Activated naive CD4-positive, alpha-beta T cell treated with Interleukin-2 at 50 U/mL for 16 hours (primary cell): ENCODE results near the gene RFC1.
"Not testable (repeated sequence)": the region's sequence is repeated elsewhere in the genome, so short reads cannot be mapped to it uniquely, and the experiment has no call there.

Source experiments
- DNase-seq: peaks from one replicate; pipeline ENCODE4 v3.0.0-alpha.2; 2020

The RFC1 gene, protein sequence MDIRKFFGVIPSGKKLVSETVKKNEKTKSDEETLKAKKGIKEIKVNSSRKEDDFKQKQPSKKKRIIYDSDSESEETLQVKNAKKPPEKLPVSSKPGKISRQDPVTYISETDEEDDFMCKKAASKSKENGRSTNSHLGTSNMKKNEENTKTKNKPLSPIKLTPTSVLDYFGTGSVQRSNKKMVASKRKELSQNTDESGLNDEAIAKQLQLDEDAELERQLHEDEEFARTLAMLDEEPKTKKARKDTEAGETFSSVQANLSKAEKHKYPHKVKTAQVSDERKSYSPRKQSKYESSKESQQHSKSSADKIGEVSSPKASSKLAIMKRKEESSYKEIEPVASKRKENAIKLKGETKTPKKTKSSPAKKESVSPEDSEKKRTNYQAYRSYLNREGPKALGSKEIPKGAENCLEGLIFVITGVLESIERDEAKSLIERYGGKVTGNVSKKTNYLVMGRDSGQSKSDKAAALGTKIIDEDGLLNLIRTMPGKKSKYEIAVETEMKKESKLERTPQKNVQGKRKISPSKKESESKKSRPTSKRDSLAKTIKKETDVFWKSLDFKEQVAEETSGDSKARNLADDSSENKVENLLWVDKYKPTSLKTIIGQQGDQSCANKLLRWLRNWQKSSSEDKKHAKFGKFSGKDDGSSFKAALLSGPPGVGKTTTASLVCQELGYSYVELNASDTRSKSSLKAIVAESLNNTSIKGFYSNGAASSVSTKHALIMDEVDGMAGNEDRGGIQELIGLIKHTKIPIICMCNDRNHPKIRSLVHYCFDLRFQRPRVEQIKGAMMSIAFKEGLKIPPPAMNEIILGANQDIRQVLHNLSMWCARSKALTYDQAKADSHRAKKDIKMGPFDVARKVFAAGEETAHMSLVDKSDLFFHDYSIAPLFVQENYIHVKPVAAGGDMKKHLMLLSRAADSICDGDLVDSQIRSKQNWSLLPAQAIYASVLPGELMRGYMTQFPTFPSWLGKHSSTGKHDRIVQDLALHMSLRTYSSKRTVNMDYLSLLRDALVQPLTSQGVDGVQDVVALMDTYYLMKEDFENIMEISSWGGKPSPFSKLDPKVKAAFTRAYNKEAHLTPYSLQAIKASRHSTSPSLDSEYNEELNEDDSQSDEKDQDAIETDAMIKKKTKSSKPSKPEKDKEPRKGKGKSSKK

GRCh38 chr4:39365830-39366771 lies at the start of gene RFC1:
Gene RFC1, minus strand, starts transcription at chr4:39366362. Its CDS starts 121 bp downstream, at chr4:39366241.
- DNase-seq: peak; percentile 93

- no peak for DNase-seq
Observed at GRCh38 chr4:39415678-39416283, 49.6 kb upstream of the RFC1 start.

- DNase-seq: not testable (repeated sequence)
Observed at GRCh38 chr4:39411561-39411960, 45.4 kb upstream of the RFC1 start.

DNA sequence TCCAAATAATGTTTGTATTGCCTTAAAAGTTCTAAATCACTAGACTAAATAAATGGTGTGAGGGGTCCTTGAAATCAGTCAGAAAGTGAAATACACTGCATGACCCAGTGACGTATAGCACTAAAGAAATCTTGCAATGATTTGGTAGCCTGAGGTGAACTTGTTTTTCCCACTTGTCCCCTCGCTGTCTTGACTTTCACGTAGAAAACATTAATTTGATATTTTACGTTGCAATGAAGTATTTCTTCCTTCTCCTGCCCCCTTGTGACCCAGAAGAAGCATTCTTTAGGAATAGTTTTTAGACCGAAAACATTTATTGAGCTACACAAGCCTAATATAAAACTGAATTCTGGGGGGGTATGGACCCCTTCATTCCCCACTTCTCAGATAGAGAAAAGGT lies 44.3 kb upstream of the RFC1 start:
- DNase-seq: no peak

DNA sequence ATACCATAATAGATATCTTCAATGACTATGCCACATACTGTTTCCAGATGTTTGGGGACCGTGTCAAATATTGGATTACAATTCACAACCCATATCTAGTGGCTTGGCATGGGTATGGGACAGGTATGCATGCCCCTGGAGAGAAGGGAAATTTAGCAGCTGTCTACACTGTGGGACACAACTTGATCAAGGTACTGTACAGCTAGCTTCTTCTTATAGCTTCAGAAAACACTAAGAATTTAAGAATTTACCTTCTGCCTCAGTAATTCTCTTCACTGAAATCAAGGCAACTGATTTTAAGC lies 41.4 kb upstream of the RFC1 start:
- DNase-seq: no peak

GRCh38 chr4:39406763-39407583 lies 40.8 kb upstream of the RFC1 start, which contains the start of gene KLB:
Gene KLB, plus strand, starts transcription at chr4:39406930. Its CDS starts 20 bp downstream, at chr4:39406950.
- no peak for DNase-seq

GRCh38 chr4:39401640-39402039 lies 35.5 kb upstream of the RFC1 start:
- DNase-seq: not testable (repeated sequence)

DNA sequence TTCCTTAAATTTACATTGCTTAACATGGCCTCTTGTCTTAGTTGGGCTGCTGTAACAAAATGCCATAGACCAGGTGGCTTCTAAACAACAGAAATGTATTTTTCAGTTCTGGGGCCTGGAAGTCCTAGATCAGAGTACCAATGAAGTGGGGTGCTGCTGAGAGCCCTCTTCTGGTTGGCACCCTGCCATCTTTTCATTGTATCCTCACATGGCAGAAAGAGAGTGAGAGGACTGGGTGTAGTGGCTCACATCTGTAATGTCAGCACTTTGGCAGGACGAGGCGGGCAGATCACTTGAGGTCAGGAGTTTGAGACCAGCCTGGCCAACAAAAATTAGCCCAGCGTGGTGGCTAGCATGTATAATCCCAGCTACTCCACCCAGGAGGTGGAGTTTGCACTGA lies 28.5 kb upstream of the RFC1 start:
- DNase-seq: no peak

GRCh38 chr4:39390603-39391002 lies 24.4 kb upstream of the RFC1 start:
- no peak for DNase-seq

GRCh38 chr4:39384563-39384962 lies 18.4 kb upstream of the RFC1 start:
- no peak for DNase-seq

GRCh38 chr4:39383690-39384089 lies 17.5 kb upstream of the RFC1 start:
- no peak for DNase-seq

GRCh38 chr4:39375478-39375877 lies 9.3 kb upstream of the RFC1 start:
- no peak for DNase-seq

DNA sequence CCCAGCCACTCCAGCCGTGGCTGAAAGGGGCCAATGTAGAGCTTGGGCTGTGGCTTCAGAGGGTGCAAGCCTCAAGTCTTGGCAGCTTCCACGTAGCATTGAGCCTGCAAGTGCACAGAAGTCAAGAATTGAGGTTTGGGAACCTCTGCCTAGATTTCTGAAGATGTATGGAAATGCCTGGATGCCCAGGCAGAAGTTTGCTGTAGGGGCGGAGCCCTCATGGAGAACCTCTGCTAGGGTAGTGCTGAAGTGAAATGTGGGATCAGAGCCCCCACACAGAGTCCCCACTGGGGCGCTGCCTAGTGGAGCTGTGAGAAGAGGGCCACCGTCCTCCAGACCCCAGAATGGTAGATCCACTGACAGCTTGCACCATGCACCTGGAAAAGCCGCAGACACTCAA lies 5.0 kb upstream of the RFC1 start:
- not testable (repeated sequence) for DNase-seq

DNA sequence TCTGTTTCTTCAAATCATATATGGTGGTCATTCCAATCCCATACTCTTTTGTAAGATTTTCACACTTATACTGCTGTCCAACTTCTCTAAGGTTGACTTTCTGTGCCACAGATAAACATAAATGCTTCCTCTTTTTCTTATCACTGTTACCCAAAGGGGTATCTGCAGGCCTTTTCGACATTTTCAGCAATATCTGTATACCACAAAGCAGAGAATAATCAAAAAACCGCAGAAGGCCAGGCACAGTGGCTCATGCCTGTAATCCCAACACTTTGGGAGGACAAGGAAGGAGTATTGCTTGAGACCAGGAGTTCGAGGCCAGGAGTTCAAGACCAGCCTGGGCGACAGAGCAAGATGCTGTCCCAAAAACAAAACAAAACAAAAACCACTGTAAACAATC lies 3.1 kb upstream of the RFC1 start:
- DNase-seq: no peak

DNA sequence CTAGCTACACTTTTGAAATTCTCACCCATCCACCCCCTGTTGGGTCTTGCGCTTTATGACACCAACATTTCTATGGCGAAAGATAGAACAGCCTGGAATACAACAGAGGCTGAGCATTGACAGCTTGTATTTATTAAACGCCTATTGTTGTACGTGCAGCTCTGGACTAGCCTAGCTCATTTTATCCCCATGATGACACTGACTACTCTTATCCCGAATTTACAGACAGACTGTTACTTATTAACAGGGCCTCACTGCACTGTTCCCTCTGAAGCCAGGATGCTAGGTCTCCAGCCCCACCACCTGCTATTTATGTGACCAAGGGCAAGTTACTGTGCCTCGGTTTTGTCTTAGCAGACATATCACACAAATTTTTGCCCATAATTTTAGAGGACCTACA lies 1.0 kb upstream of the RFC1 start:
- no peak for DNase-seq

DNA sequence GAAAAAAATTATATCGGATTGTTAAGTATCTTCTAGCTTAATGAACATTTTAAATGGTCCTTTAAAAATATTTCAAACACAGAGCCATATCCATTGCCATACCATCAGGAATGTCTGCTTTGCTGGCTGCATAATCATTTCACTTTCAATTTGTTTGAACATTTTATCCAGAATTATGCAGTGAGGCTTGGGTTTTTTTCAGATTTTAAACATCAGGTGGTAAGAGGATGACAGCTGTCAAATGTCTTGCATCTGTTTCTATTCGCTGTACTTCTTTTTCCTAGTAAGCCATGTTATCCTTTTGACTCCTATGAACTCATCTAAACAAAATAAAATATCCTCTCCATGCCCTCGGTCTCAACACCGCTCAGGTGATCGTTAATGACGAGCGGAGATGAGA lies 802 bp downstream of the RFC1 start:
- DNase-seq: no peak

- no peak for DNase-seq
Observed at GRCh38 chr4:39363773-39364393, 2.3 kb downstream of the RFC1 start.

GRCh38 chr4:39362827-39363226 lies 3.3 kb downstream of the RFC1 start:
- no peak for DNase-seq

DNA sequence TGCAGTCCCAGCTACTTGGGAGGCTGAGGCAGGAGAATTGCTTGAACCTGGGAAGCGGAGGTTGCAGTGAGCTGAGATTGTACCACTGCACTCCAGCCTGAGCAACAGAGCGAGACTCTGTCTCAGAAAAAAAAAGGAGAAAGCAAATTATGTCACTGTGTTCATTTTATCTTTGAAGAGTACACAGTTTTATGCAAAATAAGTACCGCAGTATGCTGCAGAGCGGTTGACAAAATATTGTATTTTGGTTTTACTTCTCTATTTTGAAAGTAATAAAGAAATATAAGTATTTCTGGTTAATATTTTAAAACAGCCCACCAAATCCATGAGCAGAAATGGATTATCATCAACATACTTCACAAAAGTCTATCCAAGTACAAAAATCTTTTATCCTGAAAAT lies 5.6 kb downstream of the RFC1 start:
- DNase-seq: not testable (repeated sequence)

DNA sequence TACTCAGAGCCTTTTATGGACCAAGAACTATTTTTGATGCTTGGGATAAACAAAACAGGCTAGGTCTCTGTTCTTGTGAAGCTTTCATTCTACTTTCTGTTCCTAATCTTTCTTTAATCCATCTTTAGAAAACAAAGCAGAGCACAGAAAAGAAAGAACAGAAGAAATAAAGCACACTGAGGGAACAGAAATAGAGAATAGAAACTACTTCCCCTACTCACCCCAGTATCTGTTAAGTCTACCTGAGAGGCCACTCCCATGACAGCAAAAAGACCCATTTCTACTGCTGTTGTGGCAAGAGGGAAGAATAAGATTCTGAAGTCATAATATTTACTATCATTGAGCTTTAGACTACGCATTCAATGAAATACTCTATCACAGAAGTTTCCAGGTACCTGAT lies 9.2 kb downstream of the RFC1 start:
- no peak for DNase-seq

DNA sequence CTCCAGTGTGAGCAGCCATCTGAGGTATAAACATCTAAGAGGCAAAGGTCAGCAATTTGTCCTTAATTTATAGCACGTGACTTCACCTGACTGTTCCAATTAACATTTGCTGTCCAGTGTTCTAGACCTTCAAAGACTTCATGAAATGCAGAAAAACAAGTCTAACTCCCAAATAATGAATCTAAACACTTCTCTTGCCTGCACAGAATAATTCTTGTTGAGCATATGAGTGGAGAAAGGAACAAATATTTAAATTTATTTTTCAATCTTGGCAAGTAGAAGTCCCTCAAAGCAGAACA lies 12.0 kb downstream of the RFC1 start:
- DNase-seq: no peak
